HCT116 (cell line): ENCODE results near the gene ARFGEF3. TPM values are rescaled to one million over a fixed set of nuclear protein-coding genes. Genes with fewer than 3 reads are reported as not detected.

Experiments used
- ATAC-seq: fragments of 200-7000 bp; cut with Tn5 transposase; 2 replicates; pipeline ENCODE4 v1.9.1; 2020; ENCODE audit warnings: mild to moderate bottlenecking, moderate library complexity
- BruUV-seq: library from RNA; stranded (reverse); fragments of 400-500 nt; replicated peaks from 2 replicates; lab custom pipeline; 2021; lab: Mats Ljungman, UMichigan
- CTCF ChIA-PET: fragments of 300-600 bp; sonication (Branson Sonifier 250); formaldehyde crosslinking; loops from one replicate; lab custom pipeline; 2021; ENCODE audit warnings: antibody characterized with exemption; lab: Charles Lee
- POLR2A ChIA-PET: fragments of 300-600, 350-600 bp; sonication (Branson Sonifier 250); formaldehyde crosslinking; loops from one replicate; lab custom pipeline; 2021; ENCODE audit warnings: antibody characterized with exemption; lab: Charles Lee
- RAD21 ChIA-PET, 2 experiments: fragments of 300-600 bp; sonication (Branson Sonifier 250); formaldehyde crosslinking; loops; one replicate each; lab custom pipeline; 2023; ENCODE audit warnings: low total read pairs in 2 of 2; ENCODE audit not compliant: uncharacterized antibody in 2 of 2, unreplicated experiment in 2 of 2, low non-redundant PET in 1 of 2; lab: Charles Lee
- DNase-seq: peaks from one replicate; pipeline ENCODE4 v3.0.0-alpha.2; 2010; ENCODE audit warnings: low read depth, low spot score
- H2AFZ ChIP-seq: fragments of 200-600 bp; shearing (Covaris generic), sonication (generic); 2 replicates; pipeline ENCODE4 v1.6.1; 2017; ENCODE audit warnings: low read depth, mixed run types, mixed read lengths, antibody characterized with exemption, low read length; ENCODE audit not compliant: poor library complexity, severe bottlenecking
- H3K27ac ChIP-seq: 2 replicates; pipeline ENCODE4 v1.5.1; 2012; ENCODE audit warnings: low read depth, low read length
- H3K27me3 ChIP-seq: fragments of 200-600 bp; sonication (generic); 2 replicates; pipeline ENCODE4 v1.6.1; 2016; ENCODE audit warnings: mixed run types, low read length, mixed read lengths; ENCODE audit not compliant: insufficient read depth
- H3K36me3 ChIP-seq, 2 experiments: fragments of 200-500 bp in 1 of 2; fragments of 200-600 bp in 1 of 2; sonication (Bioruptor generic) in 1 of 2; sonication (generic) in 1 of 2; 2 replicates each; pipeline versions ENCODE4 v1.5.1 to v1.6.1; 2014 to 2016; ENCODE audit warnings: low read length in 2 of 2, inconsistent platforms in 1 of 2, mixed read lengths in 1 of 2, mixed run types in 1 of 2; ENCODE audit not compliant: insufficient read depth in 2 of 2, control insufficient read depth in 1 of 2
- H3K4me1 ChIP-seq, 2 experiments: fragments of 200-600 bp in 1 of 2; sonication (generic) in 1 of 2; 2 replicates each; pipeline versions ENCODE4 v1.5.1 to v1.6.1; 2012 to 2017; ENCODE audit warnings: low read length in 2 of 2, inconsistent platforms in 1 of 2, mild to moderate bottlenecking in 1 of 2, mixed read lengths in 1 of 2, mixed run types in 1 of 2, moderate library complexity in 1 of 2; ENCODE audit not compliant: insufficient read depth in 2 of 2, control insufficient read depth in 1 of 2
- H3K4me2 ChIP-seq: fragments of 200-600 bp; sonication (generic); 2 replicates; pipeline ENCODE4 v1.6.1; 2017; ENCODE audit warnings: mixed run types, low read length, mixed read lengths
- H3K4me3 ChIP-seq, 2 experiments: fragments of 200-600 bp in 1 of 2; sonication (generic) in 1 of 2; replicated peaks in 1 of 2; 2 replicates each; pipeline ENCODE4 v1.5.1; 2011 to 2016; ENCODE audit warnings: low read length in 2 of 2, control low read depth in 1 of 2, low read depth in 1 of 2, mild to moderate bottlenecking in 1 of 2, mixed read lengths in 1 of 2, mixed run types in 1 of 2
- H3K79me2 ChIP-seq: fragments of 200-600 bp; sonication (generic); 2 replicates; pipeline ENCODE4 v1.6.1; 2017; ENCODE audit warnings: mild to moderate bottlenecking, mixed run types, low read length, moderate library complexity, mixed read lengths; ENCODE audit not compliant: insufficient read depth
- H3K9ac ChIP-seq: fragments of 200-600 bp; sonication (generic); 2 replicates; pipeline ENCODE4 v1.6.1; 2016; ENCODE audit warnings: low read length, mixed read lengths
- H3K9me2 ChIP-seq: fragments of 200-600 bp; sonication (generic), shearing (Covaris generic); 2 replicates; pipeline ENCODE4 v1.6.1; 2017; ENCODE audit warnings: mixed run types, mild to moderate bottlenecking, moderate library complexity; ENCODE audit not compliant: insufficient read depth
- H3K9me3 ChIP-seq, 2 experiments: fragments of 200-500 bp in 1 of 2; fragments of 200-600 bp in 1 of 2; sonication (Bioruptor generic) in 1 of 2; sonication (generic) in 1 of 2; 2 replicates each; pipeline ENCODE4 v1.6.1; 2014 to 2017; ENCODE audit warnings: low read length in 2 of 2, mixed read lengths in 2 of 2, inconsistent platforms in 1 of 2, low read depth in 1 of 2, mild to moderate bottlenecking in 1 of 2, mixed run types in 1 of 2, moderate library complexity in 1 of 2; ENCODE audit not compliant: control insufficient read depth in 1 of 2, insufficient read depth in 1 of 2
- H4K20me1 ChIP-seq: fragments of 200-600 bp; sonication (generic), shearing (Covaris generic); 2 replicates; pipeline ENCODE4 v1.6.1; 2017; ENCODE audit warnings: mixed run types, mild to moderate bottlenecking, moderate library complexity; ENCODE audit not compliant: insufficient read depth
- CBX3 ChIP-seq: IDR thresholded peaks from 2 replicates; pipeline ENCODE4 v1.6.1; 2012; ENCODE audit warnings: low read depth
- CEBPB ChIP-seq: IDR thresholded peaks from 2 replicates; pipeline ENCODE4 v1.6.1; 2012; ENCODE audit warnings: low read depth
- EZH2 ChIP-seq: fragments of 200-600 bp; sonication (generic); IDR thresholded peaks from 2 replicates; pipeline ENCODE4 v1.6.1; 2017; ENCODE audit warnings: antibody characterized with exemption, mixed run types
- JUND ChIP-seq: IDR thresholded peaks from 2 replicates; pipeline ENCODE4 v1.6.1; 2012
- MAX ChIP-seq: IDR thresholded peaks from 2 replicates; pipeline ENCODE4 v1.6.1; 2012
- POLR2AphosphoS5 ChIP-seq: IDR thresholded peaks from 2 replicates; pipeline ENCODE4 v1.6.1; 2011; ENCODE audit warnings: mild to moderate bottlenecking, low read depth, low read length, moderate library complexity
- RAD21 ChIP-seq: IDR thresholded peaks from 2 replicates; pipeline ENCODE4 v1.6.1; 2012; ENCODE audit warnings: low read depth, mild to moderate bottlenecking
- SIN3A ChIP-seq: IDR thresholded peaks from 2 replicates; pipeline ENCODE4 v1.6.1; 2012; ENCODE audit warnings: low read depth
- TCF7L2 ChIP-seq: IDR thresholded peaks from 2 replicates; pipeline ENCODE4 v1.7.0; 2011; ENCODE audit warnings: borderline replicate concordance, inconsistent platforms; ENCODE audit not compliant: insufficient read depth, insufficient read length; ENCODE audit errors: extremely low read depth
- ZFX ChIP-seq: fragments of 450-650 bp; IDR thresholded peaks from 2 replicates; pipeline ENCODE4 v1.6.1; 2017
- intact Hi-C: fragments of 100-400 bp; cut with micrococcal nuclease; formaldehyde crosslinking; loops from 2 replicates; pipeline ENCODE4 v1.10.0; 2022
- total RNA-seq: library from RNA; stranded (reverse); gene quantifications from one replicate; pipeline ENCODE4 v1.2.1, GENCODE V29; 2021; ENCODE audit not compliant: unreplicated experiment
- TF ChIP-seq, protein P1 (sequence below), 3 experiments: fragments of 200-600 bp in 1 of 3; sonication (generic) in 1 of 3; IDR thresholded peaks in 2 of 3; conservative IDR thresholded peaks in 1 of 3; 2 replicates each; pipeline ENCODE4 v1.5.1; 2012 to 2017; ENCODE audit warnings: low read depth in 2 of 3, low read length in 2 of 3, antibody characterized with exemption in 1 of 3, borderline replicate concordance in 1 of 3, control low read depth in 1 of 3, mild to moderate bottlenecking in 1 of 3, mixed read lengths in 1 of 3, mixed run types in 1 of 3, moderate library complexity in 1 of 3; ENCODE audit not compliant: insufficient read depth in 1 of 3
- TF ChIP-seq, protein P2 (sequence below): IDR thresholded peaks from 2 replicates; pipeline ENCODE4 v1.6.1; 2012; ENCODE audit warnings: low read depth

ARFGEF3 gene
- total RNA-seq, 1 experiment from 2014 or later: 3.8 TPM

GRCh38 chr6:138250053-138250452 lies 88.3 kb downstream of the ARFGEF3 start:
- Histone ChIP-seq H3K4me2 (no peak overlapping the region), H2AFZ (no peak overlapping the region), H3K27ac (no peak overlapping the region), H3K9me2 (no peaks in the 10 kb centered on the region), H3K4me3 (no peak overlapping the region), H3K27me3 (no peaks in the 10 kb centered on the region), H3K9ac (no peak overlapping the region), H3K36me3 (no peaks in the 10 kb centered on the region), H3K79me2 (no peaks in the 10 kb centered on the region), H4K20me1 (no peaks in the 10 kb centered on the region), H3K4me1 (no peaks in the 10 kb centered on the region), H3K9me3 (no peaks in the 10 kb centered on the region)
- ChIA-PET RAD21 (no interaction called here), CTCF (no interaction called here), POLR2A (no interaction called here)
- intact Hi-C loops: no loop called here
- ATAC-seq (no peak), DNase-seq (no peak)
- TF ChIP-seq SIN3A (no peak), CEBPB (no peak), TCF7L2 (no peak), CBX3 (no peak), ZFX (no peak), POLR2AphosphoS5 (no peak)
- TF ChIP-seq, protein P1, sequence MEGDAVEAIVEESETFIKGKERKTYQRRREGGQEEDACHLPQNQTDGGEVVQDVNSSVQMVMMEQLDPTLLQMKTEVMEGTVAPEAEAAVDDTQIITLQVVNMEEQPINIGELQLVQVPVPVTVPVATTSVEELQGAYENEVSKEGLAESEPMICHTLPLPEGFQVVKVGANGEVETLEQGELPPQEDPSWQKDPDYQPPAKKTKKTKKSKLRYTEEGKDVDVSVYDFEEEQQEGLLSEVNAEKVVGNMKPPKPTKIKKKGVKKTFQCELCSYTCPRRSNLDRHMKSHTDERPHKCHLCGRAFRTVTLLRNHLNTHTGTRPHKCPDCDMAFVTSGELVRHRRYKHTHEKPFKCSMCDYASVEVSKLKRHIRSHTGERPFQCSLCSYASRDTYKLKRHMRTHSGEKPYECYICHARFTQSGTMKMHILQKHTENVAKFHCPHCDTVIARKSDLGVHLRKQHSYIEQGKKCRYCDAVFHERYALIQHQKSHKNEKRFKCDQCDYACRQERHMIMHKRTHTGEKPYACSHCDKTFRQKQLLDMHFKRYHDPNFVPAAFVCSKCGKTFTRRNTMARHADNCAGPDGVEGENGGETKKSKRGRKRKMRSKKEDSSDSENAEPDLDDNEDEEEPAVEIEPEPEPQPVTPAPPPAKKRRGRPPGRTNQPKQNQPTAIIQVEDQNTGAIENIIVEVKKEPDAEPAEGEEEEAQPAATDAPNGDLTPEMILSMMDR (IDR thresholded peaks at IDR 0.05 in 2 of 3, conservative IDR thresholded peaks at IDR 0.05 in 1 of 3; ENCODE audit: borderline replicate concordance in 1 of 3, insufficient read depth in 1 of 3, low read depth in 2 of 3, low read length in 2 of 3): no peak
- BruUV-seq: no TSS peak

DNA sequence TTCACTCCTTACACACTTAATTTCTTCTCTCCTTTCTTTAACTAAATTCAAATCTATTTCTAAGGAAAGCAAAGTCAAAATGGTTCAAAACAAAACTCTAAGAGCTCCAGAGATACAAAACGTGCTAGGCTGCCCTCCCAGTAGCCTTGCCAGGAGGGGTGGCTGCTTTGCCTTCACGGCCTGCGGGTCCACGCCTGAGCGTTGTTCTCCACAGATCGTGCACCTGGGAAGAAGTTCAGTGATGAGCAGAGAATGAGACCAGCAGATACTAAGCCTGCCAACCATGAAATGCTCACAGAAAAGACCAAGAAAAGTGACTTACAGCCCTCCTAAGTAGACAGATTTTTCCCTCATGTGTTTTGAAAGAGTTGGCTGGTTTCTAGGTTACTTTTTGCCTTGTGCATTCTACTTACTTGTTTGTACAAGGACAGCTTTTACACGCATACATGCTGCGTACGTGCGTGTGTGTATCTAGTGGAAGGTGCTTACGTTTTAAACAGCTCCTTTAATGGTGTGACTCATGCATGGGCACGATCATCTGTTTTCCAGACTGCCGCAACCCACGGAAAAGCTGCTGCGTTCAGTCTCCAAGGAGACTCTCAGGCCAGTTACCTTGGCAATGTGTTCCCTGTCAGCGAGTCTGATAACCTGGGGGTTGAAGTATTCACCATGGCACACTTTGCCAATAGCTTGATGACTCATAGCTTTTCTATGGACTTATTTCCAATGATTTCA lies 88.9 kb downstream of the ARFGEF3 start:
- Histone ChIP-seq H2AFZ (no peak overlapping the region), H3K4me3 (no peak overlapping the region), H3K79me2 (no peaks in the 10 kb centered on the region), H4K20me1 (no peaks in the 10 kb centered on the region), H3K9ac (no peak overlapping the region), H3K9me3 (no peaks in the 10 kb centered on the region), H3K9me2 (no peaks in the 10 kb centered on the region), H3K36me3 (no peaks in the 10 kb centered on the region), H3K4me1 (no peaks in the 10 kb centered on the region), H3K4me2 (no peak overlapping the region), H3K27ac (no peak overlapping the region), H3K27me3 (no peaks in the 10 kb centered on the region)
- POLR2A ChIA-PET: no interaction called here
- no peak for DNase-seq
- CTCF ChIA-PET: no interaction called here
- RAD21 ChIA-PET: no interaction called here
- intact Hi-C loops: no loop called here
- no TSS peak for BruUV-seq
- ATAC-seq: no peak
- TF ChIP-seq SIN3A (no peak), JUND (no peak), RAD21 (no peak), EZH2 (no peak), CEBPB (no peak), MAX (no peak)
- TF ChIP-seq, protein P2, sequence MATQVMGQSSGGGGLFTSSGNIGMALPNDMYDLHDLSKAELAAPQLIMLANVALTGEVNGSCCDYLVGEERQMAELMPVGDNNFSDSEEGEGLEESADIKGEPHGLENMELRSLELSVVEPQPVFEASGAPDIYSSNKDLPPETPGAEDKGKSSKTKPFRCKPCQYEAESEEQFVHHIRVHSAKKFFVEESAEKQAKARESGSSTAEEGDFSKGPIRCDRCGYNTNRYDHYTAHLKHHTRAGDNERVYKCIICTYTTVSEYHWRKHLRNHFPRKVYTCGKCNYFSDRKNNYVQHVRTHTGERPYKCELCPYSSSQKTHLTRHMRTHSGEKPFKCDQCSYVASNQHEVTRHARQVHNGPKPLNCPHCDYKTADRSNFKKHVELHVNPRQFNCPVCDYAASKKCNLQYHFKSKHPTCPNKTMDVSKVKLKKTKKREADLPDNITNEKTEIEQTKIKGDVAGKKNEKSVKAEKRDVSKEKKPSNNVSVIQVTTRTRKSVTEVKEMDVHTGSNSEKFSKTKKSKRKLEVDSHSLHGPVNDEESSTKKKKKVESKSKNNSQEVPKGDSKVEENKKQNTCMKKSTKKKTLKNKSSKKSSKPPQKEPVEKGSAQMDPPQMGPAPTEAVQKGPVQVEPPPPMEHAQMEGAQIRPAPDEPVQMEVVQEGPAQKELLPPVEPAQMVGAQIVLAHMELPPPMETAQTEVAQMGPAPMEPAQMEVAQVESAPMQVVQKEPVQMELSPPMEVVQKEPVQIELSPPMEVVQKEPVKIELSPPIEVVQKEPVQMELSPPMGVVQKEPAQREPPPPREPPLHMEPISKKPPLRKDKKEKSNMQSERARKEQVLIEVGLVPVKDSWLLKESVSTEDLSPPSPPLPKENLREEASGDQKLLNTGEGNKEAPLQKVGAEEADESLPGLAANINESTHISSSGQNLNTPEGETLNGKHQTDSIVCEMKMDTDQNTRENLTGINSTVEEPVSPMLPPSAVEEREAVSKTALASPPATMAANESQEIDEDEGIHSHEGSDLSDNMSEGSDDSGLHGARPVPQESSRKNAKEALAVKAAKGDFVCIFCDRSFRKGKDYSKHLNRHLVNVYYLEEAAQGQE: no peak
